HepG2 (cell line): ENCODE measurements around the gene METTL13. TPM values are rescaled to one million over a fixed set of nuclear protein-coding genes. Genes with fewer than 3 reads are reported as not detected.
A peak's percentile ranks its signal among the peaks of the same experiment; 100 is the strongest.

ENCODE experiments used
- ARID5B ChIP-seq: IDR thresholded peaks from 2 replicates; pipeline ENCODE4 v1.4.0; 2020; ENCODE audit warnings: mild to moderate bottlenecking, missing genetic modification reagents
- ASH2L ChIP-seq: fragments of 300-600, 200-600 bp; sonication (generic); IDR thresholded peaks from 2 replicates; pipeline ENCODE4 v1.7.0; 2017; ENCODE audit warnings: low read depth, mild to moderate bottlenecking, moderate library complexity, mixed read lengths, low read length; ENCODE audit not compliant: insufficient read length
- CHD2 ChIP-seq: IDR thresholded peaks from 2 replicates; pipeline ENCODE4 v1.6.1; 2011; ENCODE audit warnings: low read depth, low read length, improper control_type of control experiment
- HMGXB3 ChIP-seq: sonication (generic); formaldehyde crosslinking; IDR thresholded peaks from 2 replicates; pipeline ENCODE4 v1.4.0; 2020; ENCODE audit warnings: missing genetic modification reagents, borderline replicate concordance
- HNF4G ChIP-seq, 2 experiments: sonication (generic) in 1 of 2; formaldehyde crosslinking in 1 of 2; IDR thresholded peaks; 2 replicates each; pipeline versions ENCODE4 v1.4.0 to v1.6.1; 2011 to 2020; ENCODE audit warnings: borderline replicate concordance in 2 of 2, low read depth in 2 of 2, mild to moderate bottlenecking in 2 of 2, low read length in 1 of 2, missing genetic modification reagents in 1 of 2, moderate library complexity in 1 of 2
- IKZF4 ChIP-seq: sonication (generic); formaldehyde crosslinking; IDR thresholded peaks from 2 replicates; pipeline ENCODE4 v1.5.1; 2020; ENCODE audit warnings: borderline replicate concordance, mild to moderate bottlenecking, low read depth, missing genetic modification reagents; ENCODE audit errors: not compliant biosample characterization
- NBN ChIP-seq: fragments of 450-650 bp; conservative IDR thresholded peaks from 2 replicates; pipeline ENCODE4 v1.6.1; 2017
- NFKB2 ChIP-seq: sonication (generic); formaldehyde crosslinking; IDR thresholded peaks from 2 replicates; pipeline ENCODE4 v1.4.0; 2020; ENCODE audit warnings: missing genetic modification reagents, borderline replicate concordance
- ZBTB49 ChIP-seq: sonication (generic); formaldehyde crosslinking; IDR thresholded peaks from 2 replicates; pipeline ENCODE4 v1.4.0; 2020; ENCODE audit warnings: missing genetic modification reagents, borderline replicate concordance
- ZNF136 ChIP-seq: sonication (generic); formaldehyde crosslinking; IDR thresholded peaks from 2 replicates; pipeline ENCODE4 v1.8.1; 2022; ENCODE audit warnings: low read depth, mild to moderate bottlenecking, moderate library complexity, missing genetic modification reagents
- ZNF235 ChIP-seq: sonication (generic); formaldehyde crosslinking; IDR thresholded peaks from 2 replicates; pipeline ENCODE4 v1.8.1; 2023; ENCODE audit warnings: mild to moderate bottlenecking, missing genetic modification reagents, borderline replicate concordance
- ZNF329 ChIP-seq: sonication (generic); formaldehyde crosslinking; IDR thresholded peaks from 2 replicates; pipeline ENCODE4 v1.9.0; 2021; ENCODE audit warnings: low read depth, mild to moderate bottlenecking, missing genetic modification reagents
- ZNF510 ChIP-seq: sonication (generic); formaldehyde crosslinking; IDR thresholded peaks from 2 replicates; pipeline ENCODE4 v1.4.0; 2020; ENCODE audit warnings: low read depth, mild to moderate bottlenecking, missing genetic modification reagents
- polyA plus RNA-seq, 8 experiments: library from polyadenylated mRNA; depleted of rRNA in 3 of 8; stranded (reverse) in 7 of 8; unstranded in 1 of 8; fragments of >200 nt; fragmentation: Illumina TruSeq in 4 of 8; extraction: Trizol in 4 of 8; gene quantifications; 2 replicates each; pipeline versions ENCODE4 v1.2.1 to v1.2.3, GENCODE V29; 2011 to 2016; ENCODE audit warnings: low read depth in 4 of 8, missing spikeins in 1 of 8, mixed read lengths in 1 of 8; ENCODE audit not compliant: insufficient read depth in 1 of 8
- total RNA-seq, 5 experiments: library from RNA; depleted of rRNA; stranded (reverse); fragments of >200 nt; fragmentation: Illumina TruSeq; extraction: Trizol; gene quantifications; 2 replicates each; pipeline ENCODE4 v1.2.3, GENCODE V29; 2016; ENCODE audit warnings: low read depth in 1 of 5

METTL13 gene
- total and polyA plus RNA-seq, 2 of the 13 experiments (the other 11 are each of a cell fraction or from before 2014, with no cell fraction given), result 18.6 to 22.8 TPM

- no peak for TF ChIP-seq NFKB2 (CRISPR knock-in tag)
- 0 out of 2 replicates have a peak, but pooled peaks have one; percentile 67 for TF ChIP-seq ZNF136 (CRISPR knock-in tag)
- TF ChIP-seq NBN, result no peak
- TF ChIP-seq ZBTB49 (CRISPR knock-in tag), result no peak
- peak; percentile 84 for TF ChIP-seq ASH2L
- TF ChIP-seq ZNF510, result peak; percentile 57; the same call in 1 of the 2 replicates
- TF ChIP-seq HNF4G (IDR thresholded peaks at IDR 0.05; ENCODE audit: borderline replicate concordance, low read depth, low read length), result no peak
- no peak for TF ChIP-seq HNF4G (CRISPR knock-in tag; IDR thresholded peaks at IDR 0.05; ENCODE audit: borderline replicate concordance, low read depth)
- TF ChIP-seq IKZF4 (CRISPR knock-in tag), result peak; percentile 27
- no peak for TF ChIP-seq ZNF329 (CRISPR knock-in tag)
- TF ChIP-seq ARID5B, result no peak; the same call in 1 of the 2 replicates
- peak; percentile 32; the same call in 1 of the 2 replicates for TF ChIP-seq CHD2
- TF ChIP-seq ZNF235, result 0 out of 2 replicates have a peak, but pooled peaks have one; percentile 37
- TF ChIP-seq HMGXB3, result peak; percentile 87
Observed at GRCh38 chr1:171781176-171781875, at the start of gene METTL13 (continued).
